Skeletal muscle tissue (tissue), 4 donors: Measurements from ENCODE around the gene MBOAT7. TPM values are rescaled to one million over a fixed set of nuclear protein-coding genes. Genes with fewer than 3 reads are reported as not detected.
"Not testable (repeated sequence)": the region's sequence is repeated elsewhere in the genome, so short reads cannot be mapped to it uniquely, and the experiment has no call there.

Experiments used
- H3K27ac ChIP-seq: one replicate; pipeline ENCODE4 v1.7.0; 2013; ENCODE audit warnings: mild to moderate bottlenecking, low read depth, low read length, inconsistent platforms
- H3K27me3 ChIP-seq, 3 donors: one replicate each; pipeline ENCODE4 v1.7.0; 2013; ENCODE audit warnings: low read length in 3 of 3; ENCODE audit not compliant: control insufficient read depth in 3 of 3, insufficient read depth in 3 of 3
- H3K36me3 ChIP-seq, 3 donors: one replicate each; pipeline ENCODE4 v1.7.0; 2013; ENCODE audit warnings: low read length in 3 of 3; ENCODE audit not compliant: control insufficient read depth in 3 of 3, insufficient read depth in 3 of 3
- H3K4me1 ChIP-seq, 3 donors: one replicate each; pipeline ENCODE4 v1.7.0; 2013; ENCODE audit warnings: low read length in 3 of 3, mild to moderate bottlenecking in 3 of 3; ENCODE audit not compliant: control insufficient read depth in 3 of 3, insufficient read depth in 3 of 3
- H3K4me3 ChIP-seq, 3 donors: one replicate each; pipeline ENCODE4 v1.7.0; 2013; ENCODE audit warnings: low read length in 3 of 3
- H3K9ac ChIP-seq, 3 donors: one replicate each; pipeline ENCODE4 v1.7.0; 2013; ENCODE audit warnings: low read length in 3 of 3, mild to moderate bottlenecking in 3 of 3, moderate library complexity in 2 of 3, low read depth in 1 of 3
- H3K9me3 ChIP-seq, 3 donors: one replicate each; pipeline ENCODE4 v1.7.0; 2013; ENCODE audit warnings: low read length in 3 of 3; ENCODE audit not compliant: control insufficient read depth in 3 of 3
- total RNA-seq: library from RNA; depleted of rRNA; stranded (reverse); fragments of >200 nt; gene quantifications from one replicate; pipeline ENCODE4 v1.2.3, GENCODE V29; 2014
- donor health status: Osteomylitis.

The MBOAT7 gene
- total RNA-seq, 1 donor from 2014 or later: 8.9 TPM

DNA sequence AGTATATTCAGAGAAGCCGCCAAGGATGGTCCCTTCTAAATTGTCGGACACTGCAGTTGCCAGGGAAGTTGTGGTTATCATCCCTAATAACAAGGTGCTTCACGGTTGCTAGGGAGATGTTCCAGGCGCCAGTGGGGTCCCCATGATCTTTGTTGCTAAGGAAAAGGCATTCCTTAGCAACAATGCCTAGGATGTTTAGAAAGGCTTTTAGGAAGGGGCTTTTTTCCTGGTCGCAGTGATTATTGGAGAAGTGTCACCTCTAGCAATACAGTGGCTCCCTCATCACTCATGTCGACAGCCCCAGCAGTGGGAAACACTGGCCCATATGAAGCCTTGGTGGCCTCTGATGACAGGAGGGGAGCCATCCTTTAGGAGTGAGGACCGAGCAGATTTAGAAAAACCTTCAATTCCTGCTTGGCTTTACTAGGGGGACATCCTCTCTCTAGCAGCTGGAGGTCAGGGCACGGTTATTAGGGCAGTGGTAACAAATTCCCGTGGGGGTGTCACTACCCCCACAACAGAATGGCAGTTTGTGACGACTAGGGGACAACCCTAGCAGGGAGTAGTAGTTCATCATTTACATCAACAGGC lies 10.0 kb downstream of the MBOAT7 start:
- Histone ChIP-seq H3K9me3 (no peaks in the 10 kb centered on the region), H3K4me3 (no peak overlapping the region), H3K9ac (no peak overlapping the region), H3K27me3 (peaks cover 0 to 3% (median 0%) of the 10 kb centered on the region in 3 donors), H3K36me3 (peaks cover 0 to 5% (median 3%) of the 10 kb centered on the region in 3 donors), H3K4me1 (no peaks in the 10 kb centered on the region), H3K27ac (no peak overlapping the region)

GRCh38 chr19:54178581-54179261 lies 10.7 kb downstream of the MBOAT7 start:
- Histone ChIP-seq H3K4me3 (no peak overlapping the region), H3K4me1 (no peaks in the 10 kb centered on the region), H3K27ac (no peak overlapping the region), H3K9ac (no peak overlapping the region), H3K36me3 (peaks cover 0 to 5% (median 2%) of the 10 kb centered on the region in 3 donors), H3K27me3 (peaks cover 0 to 9% (median under 1%) of the 10 kb centered on the region in 3 donors), H3K9me3 (no peaks in the 10 kb centered on the region)

DNA sequence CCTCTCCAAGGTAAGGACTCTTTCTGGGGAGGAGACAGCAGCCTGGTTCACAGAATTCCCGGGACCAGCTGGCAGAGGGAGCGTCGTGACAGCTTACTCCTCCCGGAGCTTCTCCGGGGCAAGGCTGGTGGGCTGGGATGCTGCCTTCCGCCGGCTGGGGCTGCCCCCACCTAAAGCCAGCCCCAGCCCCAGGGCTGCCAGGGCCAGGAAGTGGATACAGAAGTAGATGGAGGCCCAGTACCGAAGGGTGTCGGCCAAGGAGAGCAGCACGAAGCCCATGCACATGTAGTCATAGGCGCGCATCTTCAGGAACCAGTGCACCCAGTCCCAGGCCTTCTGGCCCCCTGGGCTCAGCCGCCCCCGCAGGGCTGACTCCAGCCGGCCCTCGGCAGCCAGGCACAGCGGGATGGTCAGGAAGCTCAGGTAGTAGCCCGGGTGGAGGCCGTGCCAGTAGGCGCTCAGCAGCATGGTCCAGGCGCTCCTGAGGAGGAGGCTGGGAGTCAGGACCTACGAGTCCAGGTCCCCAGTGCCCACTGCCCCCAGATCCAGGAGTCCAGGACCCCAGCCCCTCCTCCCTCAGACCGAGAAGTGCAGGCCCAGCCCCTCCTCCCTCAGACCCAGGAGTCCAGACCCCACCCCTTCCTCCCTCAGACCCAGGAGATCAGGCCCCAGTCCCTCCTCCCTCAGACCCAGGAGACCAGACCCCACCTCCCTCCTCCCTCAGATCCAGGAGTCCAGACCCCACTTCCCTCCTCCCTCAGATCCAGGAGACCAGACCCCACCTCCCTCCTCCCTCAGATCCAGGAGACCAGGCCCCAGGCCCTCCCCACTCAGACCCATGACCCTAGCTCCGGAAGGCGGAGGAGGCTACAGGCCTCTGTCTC lies 15.2 kb downstream of the MBOAT7 start:
- peaks cover 0 to 2% (median 0%) of the 10 kb centered on the region in 3 donors for H3K36me3 ChIP-seq
- no peaks in the 10 kb centered on the region for H3K4me1 ChIP-seq
- no peak overlapping the region for H3K27ac ChIP-seq
- H3K4me3 ChIP-seq: no peak overlapping the region
- H3K27me3 ChIP-seq: peaks cover 8 to 22% (median 12%) of the 10 kb centered on the region in 3 donors
- H3K9ac ChIP-seq: no peak overlapping the region
- no peaks in the 10 kb centered on the region for H3K9me3 ChIP-seq

DNA sequence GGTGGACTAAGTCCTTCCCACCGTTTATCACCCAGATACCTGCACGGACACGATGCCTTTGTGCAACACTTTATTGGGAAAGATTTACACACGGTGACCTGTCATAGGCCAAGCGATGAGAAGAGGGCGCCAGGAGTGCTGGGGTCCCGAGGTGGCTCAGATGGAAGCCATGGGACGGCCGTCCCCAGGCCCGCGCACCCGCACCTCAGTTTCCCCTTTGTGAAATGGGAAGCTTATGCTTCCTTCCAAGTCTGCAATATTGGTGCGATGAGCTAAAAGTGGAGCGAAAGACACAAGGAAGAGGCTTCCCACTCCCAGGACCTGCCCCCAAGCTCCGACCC lies 16.1 kb downstream of the MBOAT7 start:
- peak overlapping the region in 1 of 3 donors; percentile 60 for H3K9ac ChIP-seq
- H3K4me3 ChIP-seq: no peak overlapping the region
- peaks cover 0 to 2% (median 2%) of the 10 kb centered on the region in 3 donors for H3K4me1 ChIP-seq
- H3K36me3 ChIP-seq: peaks cover 0 to 2% (median 0%) of the 10 kb centered on the region in 3 donors
- H3K27ac ChIP-seq: no peak overlapping the region
- H3K27me3 ChIP-seq: peaks cover 8 to 23% (median 12%) of the 10 kb centered on the region in 3 donors
- H3K9me3 ChIP-seq: no peaks in the 10 kb centered on the region

DNA sequence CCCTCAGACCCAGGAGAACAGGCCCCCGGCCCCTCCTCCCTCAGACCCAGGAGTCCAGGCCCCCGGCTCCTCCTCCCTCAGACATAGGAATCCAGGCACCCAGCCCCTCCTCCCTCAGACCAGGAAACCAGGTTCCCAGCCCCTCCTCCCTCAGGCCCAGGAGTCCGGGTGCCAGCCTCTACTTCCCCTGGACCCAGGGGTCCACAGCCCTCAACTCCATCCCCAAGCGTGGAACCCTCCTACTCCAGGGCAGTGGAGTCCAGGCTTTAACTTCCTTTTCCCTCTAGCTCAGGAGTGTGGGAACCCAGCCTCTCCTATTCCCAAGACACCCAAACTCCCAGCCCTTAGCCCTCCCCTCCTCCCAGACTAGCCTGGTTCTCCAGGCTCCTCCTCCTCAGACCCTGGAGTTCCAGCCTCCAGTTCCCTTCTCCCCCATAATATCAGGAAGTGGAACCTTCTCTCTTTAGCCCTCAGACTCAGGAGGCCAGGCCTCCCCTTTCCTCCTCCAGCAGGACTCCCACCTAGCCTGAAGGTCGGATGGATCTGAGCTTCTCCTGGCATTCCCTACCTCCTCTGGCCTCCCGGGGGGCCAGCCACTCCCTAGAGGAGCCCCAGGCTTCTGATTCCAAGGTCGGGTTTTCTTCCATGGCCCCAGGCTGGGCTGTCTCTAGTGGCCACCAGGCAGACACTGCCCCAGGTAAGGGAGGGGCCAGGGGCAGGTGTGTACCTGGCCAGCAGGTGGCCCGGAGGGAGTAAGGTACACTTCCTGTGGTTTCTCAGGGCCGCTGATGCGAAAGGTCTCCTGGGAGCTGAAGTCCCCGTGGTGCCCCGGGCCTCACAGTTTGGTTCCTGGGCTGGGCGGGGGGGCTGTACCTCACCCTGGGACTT lies 16.7 kb downstream of the MBOAT7 start, which contains the start of gene TMC4:
Gene TMC4, minus strand, starts transcription at position 690 of the 888 bp plus-strand sequence. Its CDS starts 43 bp downstream, at position 647.
- Histone ChIP-seq H3K36me3 (peaks cover 0 to 2% (median 0%) of the 10 kb centered on the region in 3 donors), H3K27ac (peak within 1 kb of the TSS; percentile 50), H3K4me3 (no peak within 1 kb of the TSS), H3K9me3 (no peaks in the 10 kb centered on the region), H3K4me1 (peaks cover 0 to 4% (median 3%) of the 10 kb centered on the region in 3 donors), H3K9ac (peak within 1 kb of the TSS in 1 of 3 donors; percentile 60), H3K27me3 (peaks cover 8 to 27% (median 12%) of the 10 kb centered on the region in 3 donors)

DNA sequence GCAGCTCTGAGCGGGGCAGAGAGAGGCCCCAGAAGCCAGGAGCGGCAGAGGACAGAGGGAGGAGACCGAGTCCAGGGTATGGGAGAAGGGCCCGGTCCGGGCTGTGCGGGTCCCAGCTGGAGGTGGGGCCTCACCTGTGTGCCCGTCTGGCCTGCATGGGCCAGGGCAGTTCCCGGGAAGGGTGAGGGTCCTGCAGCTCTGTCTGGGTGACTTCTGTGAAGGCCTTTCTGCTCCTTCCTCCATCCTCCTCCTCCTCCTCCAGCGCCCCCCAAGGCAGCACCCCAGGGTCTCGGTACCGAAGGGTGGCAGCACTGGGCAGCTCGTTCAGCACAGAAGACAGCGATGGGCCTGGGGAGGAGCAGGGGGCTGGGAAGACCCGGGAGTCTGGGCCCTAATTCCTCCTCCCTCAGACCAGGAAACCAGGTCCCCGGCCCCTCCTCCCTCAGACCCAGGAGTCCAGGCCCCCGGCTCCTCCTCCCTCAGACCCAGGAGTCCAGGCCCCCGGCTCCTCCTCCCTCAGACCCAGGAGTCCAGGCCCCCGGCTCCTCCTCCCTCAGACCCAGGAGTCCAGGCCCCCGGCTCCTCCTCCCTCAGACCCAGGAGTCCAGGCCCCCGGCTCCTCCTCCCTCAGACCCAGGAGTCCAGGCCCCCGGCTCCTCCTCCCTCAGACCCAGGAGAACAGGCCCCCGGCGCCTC lies 17.5 kb downstream of the MBOAT7 start:
- Histone ChIP-seq H3K27ac (peak overlapping the region; percentile 50), H3K4me3 (peak overlapping the region in 1 of 3 donors; percentile 29), H3K9ac (peak overlapping the region in 1 of 3 donors; percentile 50)

DNA sequence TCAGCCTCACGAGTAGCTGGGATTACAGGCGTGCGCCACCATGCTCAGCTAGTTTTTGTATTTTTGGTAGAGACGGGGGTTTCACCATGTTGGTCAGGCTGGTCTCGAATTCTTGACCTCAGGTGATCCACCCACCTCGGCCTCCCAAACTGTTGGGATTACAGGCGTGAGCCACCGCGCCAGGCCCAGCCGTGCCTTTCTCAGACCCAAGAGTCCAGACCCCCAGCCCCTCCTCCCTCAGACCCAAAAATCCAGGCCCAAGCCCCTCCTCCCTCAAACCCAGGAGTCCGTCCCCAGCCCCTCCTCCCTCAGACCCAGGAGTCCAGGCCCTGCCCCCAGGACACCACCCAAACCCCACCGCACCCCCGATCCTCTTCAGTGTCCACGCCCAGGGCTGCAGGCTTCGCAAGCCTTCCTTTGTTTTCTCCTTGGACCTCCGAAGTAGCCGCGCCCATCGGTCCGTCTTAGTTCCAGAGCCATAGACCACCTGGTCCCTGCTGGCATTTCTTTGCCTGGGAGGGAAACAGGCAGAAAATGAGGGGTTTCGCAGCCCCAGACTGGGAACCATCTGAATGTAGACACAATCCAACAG lies 20.1 kb downstream of the MBOAT7 start:
- H3K4me1 ChIP-seq: peaks cover 0 to 6% (median 4%) of the 10 kb centered on the region in 3 donors
- H3K4me3 ChIP-seq: no peak overlapping the region
- no peak overlapping the region for H3K9ac ChIP-seq
- peaks cover 13 to 37% (median 25%) of the 10 kb centered on the region in 3 donors for H3K27me3 ChIP-seq
- H3K36me3 ChIP-seq: no peaks in the 10 kb centered on the region
- no peaks in the 10 kb centered on the region for H3K9me3 ChIP-seq
- no peak overlapping the region for H3K27ac ChIP-seq

More for the DNA sequence above, 17.5 kb downstream of the MBOAT7 start:
- peaks cover 8 to 27% (median 12%) of the 10 kb centered on the region in 3 donors for H3K27me3 ChIP-seq
- H3K36me3 ChIP-seq, H3K4me1 ChIP-seq, H3K9me3 ChIP-seq: not testable (repeated sequence)

GRCh38 chr19:54168174-54168917 lies 21.0 kb downstream of the MBOAT7 start:
- Histone ChIP-seq H3K4me1 (peaks cover 0 to 9% (median 4%) of the 10 kb centered on the region in 3 donors), H3K4me3 (no peak overlapping the region), H3K9me3 (no peaks in the 10 kb centered on the region), H3K27ac (no peak overlapping the region), H3K27me3 (peaks cover 11 to 34% (median 23%) of the 10 kb centered on the region in 3 donors), H3K36me3 (no peaks in the 10 kb centered on the region), H3K9ac (no peak overlapping the region)
